ENCODE data around the gene CHRNA4.

The CHRNA4 gene

DNA sequence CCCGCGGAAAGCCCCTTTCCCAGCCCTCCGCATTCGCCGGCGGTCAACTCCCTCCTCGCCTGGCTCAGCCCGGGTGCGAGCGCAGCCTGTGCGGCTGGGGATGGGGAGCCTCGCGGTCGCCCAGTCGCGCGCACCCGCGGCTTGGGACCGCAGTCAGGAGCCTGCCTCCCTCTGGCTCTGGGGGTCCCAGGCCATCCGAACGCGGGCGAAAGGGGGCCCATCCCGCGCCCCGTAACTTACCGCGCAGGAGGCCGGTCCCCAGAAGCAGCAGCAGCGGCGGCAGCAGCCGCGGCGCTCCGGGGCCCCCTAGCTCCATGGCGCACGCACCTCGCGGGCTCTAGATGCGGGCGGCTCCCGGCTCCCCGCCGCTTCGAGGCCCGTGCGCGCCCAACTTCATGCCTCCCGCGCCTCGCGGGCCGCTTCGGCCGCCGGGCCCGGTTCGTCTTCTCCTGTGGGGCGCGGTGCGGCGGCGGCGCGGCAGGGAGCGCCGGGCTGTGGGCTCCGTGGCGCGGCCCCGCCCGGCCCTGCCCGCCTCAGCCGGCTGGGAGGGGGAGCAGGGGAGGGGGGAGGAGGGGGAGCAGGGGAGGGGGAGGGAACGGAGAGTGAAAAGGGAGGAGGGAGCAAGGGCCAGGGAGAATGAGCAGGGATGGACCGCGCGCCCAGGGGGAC is at the start of gene CHRNA4:
Gene CHRNA4 (minus strand): TSS at position 500 of the 669 bp plus-strand sequence. CDS start 184 bp downstream, at position 316.
- Mint-ChIP-seq H3K4me1 (peaks cover 5 to 6% of the 10 kb centered on the region in 2 donors), H3K36me3 (peaks cover 0 to 3% of the 10 kb centered on the region in 2 donors), H3K9me3 (peaks cover 0 to 3% of the 10 kb centered on the region in 2 donors), H3K27me3 (peaks cover 46 to 61% of the 10 kb centered on the region in 2 donors), H3K27ac (no peak within 1 kb of the TSS), H3K4me3 (no peak within 1 kb of the TSS)
- ATAC-seq (replicated peaks) (peak in 1 of 2 donors; percentile 26), DNase-seq (no peak)

DNA sequence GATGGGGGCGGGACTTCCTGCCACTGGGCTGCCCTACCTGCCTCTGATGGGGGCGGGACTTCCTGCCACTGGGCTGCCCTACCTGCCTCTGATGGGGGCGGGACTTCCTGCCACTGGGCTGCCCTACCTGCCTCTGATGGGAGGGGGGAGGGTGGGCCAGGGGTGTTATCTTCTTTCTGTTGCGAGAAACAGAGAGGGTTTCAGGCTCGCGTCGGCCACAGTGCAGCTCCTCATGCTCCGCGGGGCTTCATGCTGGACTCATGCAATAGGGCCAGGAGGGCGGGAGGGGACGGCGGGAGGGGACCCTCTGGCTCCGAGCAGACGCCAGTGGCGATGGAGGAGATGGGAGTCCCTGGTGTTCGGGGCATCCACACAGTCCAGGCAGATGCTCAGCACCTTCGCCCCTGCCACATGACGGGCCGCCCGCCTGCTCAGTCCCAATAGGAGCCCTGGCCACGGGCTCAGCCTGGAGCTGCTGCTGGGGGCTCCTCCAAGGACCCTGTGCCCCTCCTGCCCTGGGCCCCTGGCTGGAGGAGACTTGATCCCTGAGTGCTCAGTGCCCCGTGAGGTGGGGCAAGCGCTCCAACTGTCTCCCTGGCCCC is 48.8 kb upstream of the CHRNA4 start:
- ATAC-seq (replicated peaks) = no peak
- DNase-seq = no peak
- H3K27ac Mint-ChIP-seq = no peak overlapping the region
- no peaks in the 10 kb centered on the region for H3K9me3 Mint-ChIP-seq
- H3K4me1 Mint-ChIP-seq = no peaks in the 10 kb centered on the region
- H3K4me3 Mint-ChIP-seq = no peak overlapping the region
- H3K27me3 Mint-ChIP-seq = peaks cover 10 to 22% of the 10 kb centered on the region in 2 donors
- H3K36me3 Mint-ChIP-seq = no peaks in the 10 kb centered on the region

DNA sequence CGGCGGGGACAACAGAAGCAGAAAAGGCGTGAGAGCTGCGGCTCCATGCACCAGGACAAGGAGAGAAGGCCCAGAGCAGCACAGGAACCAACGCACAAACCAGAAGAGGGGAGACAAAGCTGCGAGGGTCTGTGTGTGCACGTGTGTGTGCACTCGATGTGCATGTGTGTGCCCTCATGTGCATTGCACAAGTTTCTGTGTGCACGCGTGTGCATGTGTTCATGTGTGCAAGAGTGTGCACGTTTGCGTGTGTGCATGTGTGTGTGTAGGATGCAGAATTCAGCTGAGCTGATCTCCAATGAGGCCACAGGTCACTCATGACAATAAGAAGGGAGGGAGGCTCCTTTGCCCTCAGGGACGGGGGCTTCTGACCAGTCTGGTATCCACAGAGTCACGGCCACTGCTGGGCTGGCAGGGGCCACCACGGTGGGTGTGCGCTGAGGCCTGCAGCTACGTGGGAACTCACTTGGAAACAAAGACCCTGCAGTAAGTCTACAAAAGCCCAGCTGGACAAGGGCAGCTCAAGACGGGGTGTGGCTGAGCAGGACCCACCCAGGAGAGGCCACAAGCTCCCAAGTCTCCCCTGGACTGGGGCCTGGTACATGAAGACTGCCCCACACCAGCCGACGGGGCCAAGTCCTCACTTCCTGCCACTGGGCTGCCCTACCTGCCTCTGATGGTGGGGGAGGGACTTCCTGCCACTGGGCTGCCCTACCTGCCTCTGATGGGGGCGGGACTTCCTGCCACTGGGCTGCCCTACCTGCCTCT is 48.1 kb upstream of the CHRNA4 start:
- ATAC-seq (replicated peaks) (no peak), DNase-seq (no peak)
- Mint-ChIP-seq H3K4me3 (no peak overlapping the region), H3K36me3 (no peaks in the 10 kb centered on the region), H3K27ac (no peak overlapping the region), H3K4me1 (no peaks in the 10 kb centered on the region), H3K9me3 (no peaks in the 10 kb centered on the region), H3K27me3 (peaks cover 10 to 22% of the 10 kb centered on the region in 2 donors)

DNA sequence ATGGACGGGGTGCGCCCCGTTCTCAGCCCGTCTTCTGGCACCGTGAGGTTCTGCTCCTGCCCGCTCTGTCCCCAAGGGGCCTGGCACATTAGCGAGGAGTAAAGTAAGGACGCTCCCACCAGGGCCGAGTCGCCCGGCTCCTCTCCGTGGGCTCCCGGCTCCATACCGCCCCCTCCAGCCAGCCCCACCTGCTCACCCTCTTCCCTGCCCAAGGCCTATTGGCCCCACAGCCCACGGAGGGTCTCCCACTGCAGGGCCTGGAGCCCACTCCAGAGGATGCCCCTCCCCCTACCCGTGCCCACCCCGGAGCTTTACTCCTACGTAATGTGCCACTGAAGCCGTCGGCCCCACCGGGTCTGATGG is 47.5 kb upstream of the CHRNA4 start:
- no peak for DNase-seq
- no peaks in the 10 kb centered on the region for H3K4me1 Mint-ChIP-seq
- no peak for ATAC-seq (replicated peaks)
- no peak overlapping the region for H3K4me3 Mint-ChIP-seq
- no peak overlapping the region for H3K27ac Mint-ChIP-seq
- no peaks in the 10 kb centered on the region for H3K36me3 Mint-ChIP-seq
- no peaks in the 10 kb centered on the region for H3K9me3 Mint-ChIP-seq
- peaks cover 10 to 22% of the 10 kb centered on the region in 2 donors for H3K27me3 Mint-ChIP-seq

- H3K27ac Mint-ChIP-seq = no peak overlapping the region
- peaks cover 10 to 20% of the 10 kb centered on the region in 2 donors for H3K27me3 Mint-ChIP-seq
- DNase-seq (no peak), ATAC-seq (replicated peaks) (no peak)
- no peaks in the 10 kb centered on the region for H3K9me3 Mint-ChIP-seq
- no peaks in the 10 kb centered on the region for H3K4me1 Mint-ChIP-seq
- no peak overlapping the region for H3K4me3 Mint-ChIP-seq
- no peaks in the 10 kb centered on the region for H3K36me3 Mint-ChIP-seq
These were observed 47.0 kb upstream of the CHRNA4 start for GRCh38 chr20:63407928-63408683.

DNA sequence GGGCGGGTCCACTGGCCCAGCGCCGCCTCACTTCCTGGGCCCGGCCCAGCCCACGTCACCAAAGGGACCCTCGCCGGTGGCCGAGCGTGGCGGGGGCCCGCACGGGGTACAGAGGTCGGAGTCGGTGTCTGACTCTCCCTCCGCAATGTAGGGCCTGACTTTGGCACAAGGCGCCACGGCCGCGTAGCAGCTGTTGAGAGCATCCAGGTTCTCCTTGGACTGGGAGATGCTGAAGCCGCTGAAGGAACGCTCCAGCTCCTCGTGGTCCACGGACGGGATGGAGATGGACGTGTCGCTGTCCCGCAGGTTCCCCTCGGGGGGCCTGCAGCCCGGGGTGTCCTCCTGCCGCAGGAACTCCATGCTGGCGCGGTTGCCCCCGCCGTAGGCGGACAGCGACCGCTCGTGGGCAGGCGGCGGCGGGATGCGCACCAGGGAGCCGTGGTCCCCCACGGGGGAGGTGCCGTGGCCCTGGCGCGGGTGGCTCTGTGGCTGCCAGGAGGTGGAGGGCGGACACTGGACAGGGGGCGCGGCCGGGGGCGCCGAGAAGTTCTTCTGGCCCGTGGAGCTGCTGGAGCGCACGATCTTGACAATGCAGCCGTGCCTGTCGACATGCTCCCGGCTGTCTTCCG is 45.6 kb upstream of the CHRNA4 start:
- ATAC-seq (replicated peaks) = no peak
- Mint-ChIP-seq H3K9me3 (no peaks in the 10 kb centered on the region), H3K4me1 (no peaks in the 10 kb centered on the region), H3K27ac (no peak overlapping the region), H3K4me3 (no peak overlapping the region), H3K27me3 (peaks cover 4 to 10% of the 10 kb centered on the region in 2 donors), H3K36me3 (no peaks in the 10 kb centered on the region)
- no peak for DNase-seq

DNA sequence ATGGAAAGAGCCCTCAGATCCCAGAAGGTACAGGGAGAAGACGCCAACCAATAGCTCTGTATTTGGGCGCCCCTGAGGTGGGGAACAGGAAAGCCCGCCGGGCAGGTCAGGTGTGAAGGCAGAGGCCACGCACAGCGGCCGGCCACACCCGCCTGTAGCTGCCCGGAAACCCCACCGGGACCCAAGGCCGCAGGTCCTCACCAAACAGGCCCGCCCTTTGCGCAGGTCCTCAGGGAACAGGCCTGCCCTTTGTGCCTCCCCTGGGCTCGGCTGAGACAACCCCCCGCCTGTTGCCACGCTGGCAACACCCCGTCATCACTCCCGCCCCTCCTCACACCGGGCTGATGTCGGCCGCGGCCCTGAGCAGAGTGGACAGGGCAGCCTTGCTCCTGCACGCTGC is 44.9 kb upstream of the CHRNA4 start:
- Mint-ChIP-seq H3K27ac (no peak overlapping the region), H3K9me3 (no peaks in the 10 kb centered on the region), H3K4me3 (no peak overlapping the region), H3K27me3 (peaks cover 3 to 6% of the 10 kb centered on the region in 2 donors), H3K4me1 (no peaks in the 10 kb centered on the region), H3K36me3 (no peaks in the 10 kb centered on the region)
- DNase-seq (no peak), ATAC-seq (replicated peaks) (no peak)

GRCh38 chr20:63405102-63405730 is 44.1 kb upstream of the CHRNA4 start:
- H3K27ac Mint-ChIP-seq = no peak overlapping the region
- no peaks in the 10 kb centered on the region for H3K4me1 Mint-ChIP-seq
- H3K4me3 Mint-ChIP-seq = no peak overlapping the region
- H3K27me3 Mint-ChIP-seq = peaks cover 0 to 6% of the 10 kb centered on the region in 2 donors
- DNase-seq (no peak), ATAC-seq (replicated peaks) (no peak)
- H3K36me3 Mint-ChIP-seq = no peaks in the 10 kb centered on the region
- no peaks in the 10 kb centered on the region for H3K9me3 Mint-ChIP-seq

- H3K36me3 Mint-ChIP-seq = no peaks in the 10 kb centered on the region
- ATAC-seq (replicated peaks) (no peak), DNase-seq (no peak)
- no peaks in the 10 kb centered on the region for H3K4me1 Mint-ChIP-seq
- no peaks in the 10 kb centered on the region for H3K9me3 Mint-ChIP-seq
- H3K27me3 Mint-ChIP-seq = peaks cover 0 to 9% of the 10 kb centered on the region in 2 donors
- no peak overlapping the region for H3K27ac Mint-ChIP-seq
- H3K4me3 Mint-ChIP-seq = no peak overlapping the region
These were observed 43.3 kb upstream of the CHRNA4 start for GRCh38 chr20:63404129-63405085.

DNA sequence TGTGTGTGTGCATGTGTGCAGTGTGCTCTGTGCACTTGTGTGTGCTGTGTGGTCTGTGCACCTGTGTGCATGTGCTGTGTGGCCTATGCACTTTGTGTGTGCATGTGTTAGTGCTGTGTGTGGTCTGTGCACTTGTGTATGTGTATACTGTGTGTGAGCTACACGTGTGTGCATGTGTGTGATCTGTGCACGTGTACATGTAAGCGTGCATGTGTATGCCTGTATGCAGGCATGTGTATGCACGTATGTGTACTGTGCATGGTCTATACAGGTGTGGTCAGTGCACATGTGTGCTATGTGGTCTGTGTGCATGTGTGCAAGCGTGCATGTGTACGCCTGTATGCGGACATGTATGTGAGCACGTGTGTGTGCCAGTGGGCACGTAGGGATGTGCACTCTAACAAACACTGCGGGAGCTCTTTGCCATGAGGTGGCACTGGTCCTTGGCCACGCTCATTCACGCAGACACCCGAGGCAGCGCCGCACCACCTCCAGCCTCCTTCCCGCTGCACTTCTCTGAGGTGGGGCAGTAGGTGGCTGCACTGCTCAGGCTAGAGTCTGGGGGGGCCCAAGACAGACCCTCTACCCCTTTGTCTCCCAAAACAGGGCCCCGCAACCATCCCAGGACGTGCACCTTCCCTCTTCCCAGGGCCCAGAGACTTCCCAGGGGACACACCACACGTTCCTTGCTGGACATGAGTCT is 42.4 kb upstream of the CHRNA4 start:
- H3K36me3 Mint-ChIP-seq = no peaks in the 10 kb centered on the region
- DNase-seq (no peak), ATAC-seq (replicated peaks) (no peak)
- H3K4me3 Mint-ChIP-seq = no peak overlapping the region
- H3K27me3 Mint-ChIP-seq = peaks cover 0 to 10% of the 10 kb centered on the region in 2 donors
- H3K9me3 Mint-ChIP-seq = no peaks in the 10 kb centered on the region
- H3K4me1 Mint-ChIP-seq = no peaks in the 10 kb centered on the region
- no peak overlapping the region for H3K27ac Mint-ChIP-seq

DNA sequence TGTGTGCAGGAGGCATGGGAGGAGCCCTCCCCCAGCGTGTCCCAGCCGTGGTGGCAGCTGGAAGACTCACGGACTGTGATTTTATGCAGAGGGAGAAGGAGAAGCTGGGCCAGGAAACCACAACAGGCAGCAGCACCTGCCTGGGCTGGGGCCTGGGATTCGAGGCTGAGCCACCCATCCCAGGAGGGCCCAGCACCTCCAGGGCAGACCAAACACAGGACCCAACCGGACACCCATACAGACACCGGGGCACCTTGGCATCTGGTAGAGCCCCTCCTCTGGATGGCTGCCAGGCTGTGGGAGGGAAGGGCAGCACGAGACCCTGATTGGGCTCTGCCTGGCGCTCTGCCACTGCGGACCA is 41.7 kb upstream of the CHRNA4 start:
- H3K4me1 Mint-ChIP-seq = no peaks in the 10 kb centered on the region
- no peaks in the 10 kb centered on the region for H3K9me3 Mint-ChIP-seq

GRCh38 chr20:63402181-63402859 is 41.2 kb upstream of the CHRNA4 start:
- Mint-ChIP-seq H3K27ac (no peak overlapping the region), H3K36me3 (no peaks in the 10 kb centered on the region), H3K27me3 (peaks cover 0 to 10% of the 10 kb centered on the region in 2 donors), H3K4me3 (no peak overlapping the region), H3K9me3 (no peaks in the 10 kb centered on the region), H3K4me1 (no peaks in the 10 kb centered on the region)
- no peak for DNase-seq
- no peak for ATAC-seq (replicated peaks)

More for the DNA sequence above, 41.7 kb upstream of the CHRNA4 start:
- ATAC-seq (replicated peaks) = no peak
- no peaks in the 10 kb centered on the region for H3K36me3 Mint-ChIP-seq
- no peak for DNase-seq
- H3K27me3 Mint-ChIP-seq = peaks cover 0 to 10% of the 10 kb centered on the region in 2 donors
- no peak overlapping the region for H3K27ac Mint-ChIP-seq
- no peak overlapping the region for H3K4me3 Mint-ChIP-seq
